ENCODE results near the gene HRH2. TPM values are rescaled to one million over a fixed set of nuclear protein-coding genes. Genes with fewer than 3 reads are reported as not detected.

Gene HRH2
- total RNA-seq, 2 donors from 2014 or later = 8.0 to 18.9 TPM

GRCh38 chr5:175623088-175623487, 34.8 kb upstream of the HRH2 start:
- no peaks in the 10 kb centered on the region for H3K27me3 ChIP-seq
- H3K9me3 ChIP-seq = no peaks in the 10 kb centered on the region
- no peak overlapping the region for H3K4me3 ChIP-seq
- H3K4me1 ChIP-seq = no peaks in the 10 kb centered on the region
- no peaks in the 10 kb centered on the region for H3K36me3 ChIP-seq
- no peak overlapping the region for H3K27ac ChIP-seq
- DNase-seq (ENCODE audit: low spot score) = no peak
- TF ChIP-seq CTCF (IDR thresholded peaks at IDR 0.05) = no peak

- no peak for DNase-seq (ENCODE audit: low spot score)
- Histone ChIP-seq H3K4me1 (no peaks in the 10 kb centered on the region), H3K4me3 (no peak overlapping the region), H3K9me3 (no peaks in the 10 kb centered on the region), H3K27ac (no peak overlapping the region), H3K36me3 (no peaks in the 10 kb centered on the region), H3K27me3 (no peaks in the 10 kb centered on the region)
- no peak for TF ChIP-seq CTCF (IDR thresholded peaks at IDR 0.05)
These were observed 33.6 kb upstream of the HRH2 start for GRCh38 chr5:175624316-175624715.

GRCh38 chr5:175627005-175627404, 30.9 kb upstream of the HRH2 start:
- Histone ChIP-seq H3K4me1 (no peaks in the 10 kb centered on the region), H3K9me3 (peaks cover 6 to 24% of the 10 kb centered on the region in 2 donors), H3K4me3 (no peak overlapping the region), H3K27me3 (no peaks in the 10 kb centered on the region), H3K36me3 (no peaks in the 10 kb centered on the region), H3K27ac (no peak overlapping the region)
- no peak for TF ChIP-seq CTCF (IDR thresholded peaks at IDR 0.05)
- DNase-seq (ENCODE audit: low spot score) = no peak

GRCh38 chr5:175627739-175628138, 30.1 kb upstream of the HRH2 start:
- Histone ChIP-seq H3K4me3 (no peak overlapping the region), H3K9me3 (peaks cover 6 to 24% of the 10 kb centered on the region in 2 donors), H3K36me3 (no peaks in the 10 kb centered on the region), H3K4me1 (no peaks in the 10 kb centered on the region), H3K27ac (no peak overlapping the region), H3K27me3 (no peaks in the 10 kb centered on the region)
- no peak for DNase-seq (ENCODE audit: low spot score)
- no peak for TF ChIP-seq CTCF (IDR thresholded peaks at IDR 0.05)

GRCh38 chr5:175628668-175629067, 29.2 kb upstream of the HRH2 start:
- no peak for DNase-seq (ENCODE audit: low spot score)

More at GRCh38 chr5:175628668-175629067, 29.2 kb upstream of the HRH2 start:
- Histone ChIP-seq H3K27me3 (no peaks in the 10 kb centered on the region), H3K4me1 (no peaks in the 10 kb centered on the region), H3K9me3 (peaks cover 6 to 24% of the 10 kb centered on the region in 2 donors), H3K36me3 (no peaks in the 10 kb centered on the region), H3K27ac (no peak overlapping the region), H3K4me3 (no peak overlapping the region)
- TF ChIP-seq CTCF (IDR thresholded peaks at IDR 0.05) = no peak
